Measurements from ENCODE around the gene SIMC1.

DNA sequence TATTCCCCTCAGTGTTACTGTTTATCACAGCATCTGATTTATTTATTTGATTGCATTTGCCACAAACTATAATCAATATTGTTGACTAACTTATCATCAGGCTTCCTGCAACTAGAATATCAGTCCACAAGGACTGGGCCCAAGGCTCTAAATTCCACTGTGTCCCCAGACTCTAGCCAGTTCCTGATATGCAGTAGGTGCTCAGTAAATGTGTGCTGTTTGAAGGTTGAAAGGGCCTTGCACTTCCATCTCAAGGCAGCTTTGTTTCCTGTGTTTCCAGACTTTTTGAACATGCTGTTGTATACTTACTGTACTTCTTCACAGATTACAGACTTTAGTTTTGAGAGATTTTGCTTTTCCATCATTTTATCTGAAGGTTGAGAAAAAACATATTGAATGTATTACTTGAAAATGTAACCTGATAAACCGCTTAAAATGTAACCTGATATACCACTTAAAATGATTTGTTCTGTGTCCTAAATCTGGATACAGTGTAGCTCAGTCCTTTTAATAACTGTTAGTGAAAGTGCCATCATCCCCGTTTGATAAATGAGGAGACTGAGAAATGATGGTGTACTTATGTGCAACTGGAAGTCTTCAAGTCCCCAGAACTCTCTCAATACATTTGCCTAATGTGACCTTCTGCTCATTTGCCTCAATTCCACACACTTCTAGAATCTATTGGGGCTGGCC is 104.7 kb downstream of the SIMC1 start:
- TF ChIP-seq, protein P1, sequence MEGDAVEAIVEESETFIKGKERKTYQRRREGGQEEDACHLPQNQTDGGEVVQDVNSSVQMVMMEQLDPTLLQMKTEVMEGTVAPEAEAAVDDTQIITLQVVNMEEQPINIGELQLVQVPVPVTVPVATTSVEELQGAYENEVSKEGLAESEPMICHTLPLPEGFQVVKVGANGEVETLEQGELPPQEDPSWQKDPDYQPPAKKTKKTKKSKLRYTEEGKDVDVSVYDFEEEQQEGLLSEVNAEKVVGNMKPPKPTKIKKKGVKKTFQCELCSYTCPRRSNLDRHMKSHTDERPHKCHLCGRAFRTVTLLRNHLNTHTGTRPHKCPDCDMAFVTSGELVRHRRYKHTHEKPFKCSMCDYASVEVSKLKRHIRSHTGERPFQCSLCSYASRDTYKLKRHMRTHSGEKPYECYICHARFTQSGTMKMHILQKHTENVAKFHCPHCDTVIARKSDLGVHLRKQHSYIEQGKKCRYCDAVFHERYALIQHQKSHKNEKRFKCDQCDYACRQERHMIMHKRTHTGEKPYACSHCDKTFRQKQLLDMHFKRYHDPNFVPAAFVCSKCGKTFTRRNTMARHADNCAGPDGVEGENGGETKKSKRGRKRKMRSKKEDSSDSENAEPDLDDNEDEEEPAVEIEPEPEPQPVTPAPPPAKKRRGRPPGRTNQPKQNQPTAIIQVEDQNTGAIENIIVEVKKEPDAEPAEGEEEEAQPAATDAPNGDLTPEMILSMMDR (IDR thresholded peaks at IDR 0.05) = no peak
- TF ChIP-seq, protein P2, sequence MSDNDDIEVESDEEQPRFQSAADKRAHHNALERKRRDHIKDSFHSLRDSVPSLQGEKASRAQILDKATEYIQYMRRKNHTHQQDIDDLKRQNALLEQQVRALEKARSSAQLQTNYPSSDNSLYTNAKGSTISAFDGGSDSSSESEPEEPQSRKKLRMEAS (CRISPR knock-in tag; IDR thresholded peaks at IDR 0.05) = no peak
- TF ChIP-seq ELF4 (CRISPR knock-in tag; IDR thresholded peaks at IDR 0.05; ENCODE audit: low read depth) (no peak), SP1 (CRISPR knock-in tag; conservative IDR thresholded peaks at IDR 0.05) (no peak), TEAD4 (CRISPR knock-in tag; IDR thresholded peaks at IDR 0.05) (no peak), ATF1 (CRISPR knock-in tag; IDR thresholded peaks at IDR 0.05) (no peak), ETV6 (CRISPR knock-in tag; IDR thresholded peaks at IDR 0.05) (no peak), TEAD1 (CRISPR knock-in tag; IDR thresholded peaks at IDR 0.05) (no peak)
- TF ChIP-seq, protein P3, sequence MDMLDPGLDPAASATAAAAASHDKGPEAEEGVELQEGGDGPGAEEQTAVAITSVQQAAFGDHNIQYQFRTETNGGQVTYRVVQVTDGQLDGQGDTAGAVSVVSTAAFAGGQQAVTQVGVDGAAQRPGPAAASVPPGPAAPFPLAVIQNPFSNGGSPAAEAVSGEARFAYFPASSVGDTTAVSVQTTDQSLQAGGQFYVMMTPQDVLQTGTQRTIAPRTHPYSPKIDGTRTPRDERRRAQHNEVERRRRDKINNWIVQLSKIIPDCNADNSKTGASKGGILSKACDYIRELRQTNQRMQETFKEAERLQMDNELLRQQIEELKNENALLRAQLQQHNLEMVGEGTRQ (CRISPR knock-in tag; IDR thresholded peaks at IDR 0.05) = no peak
- TF ChIP-seq, protein P4, sequence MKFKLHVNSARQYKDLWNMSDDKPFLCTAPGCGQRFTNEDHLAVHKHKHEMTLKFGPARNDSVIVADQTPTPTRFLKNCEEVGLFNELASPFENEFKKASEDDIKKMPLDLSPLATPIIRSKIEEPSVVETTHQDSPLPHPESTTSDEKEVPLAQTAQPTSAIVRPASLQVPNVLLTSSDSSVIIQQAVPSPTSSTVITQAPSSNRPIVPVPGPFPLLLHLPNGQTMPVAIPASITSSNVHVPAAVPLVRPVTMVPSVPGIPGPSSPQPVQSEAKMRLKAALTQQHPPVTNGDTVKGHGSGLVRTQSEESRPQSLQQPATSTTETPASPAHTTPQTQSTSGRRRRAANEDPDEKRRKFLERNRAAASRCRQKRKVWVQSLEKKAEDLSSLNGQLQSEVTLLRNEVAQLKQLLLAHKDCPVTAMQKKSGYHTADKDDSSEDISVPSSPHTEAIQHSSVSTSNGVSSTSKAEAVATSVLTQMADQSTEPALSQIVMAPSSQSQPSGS (CRISPR knock-in tag; IDR thresholded peaks at IDR 0.05; ENCODE audit: borderline replicate concordance, low read depth) = no peak
- TF ChIP-seq, protein P5, sequence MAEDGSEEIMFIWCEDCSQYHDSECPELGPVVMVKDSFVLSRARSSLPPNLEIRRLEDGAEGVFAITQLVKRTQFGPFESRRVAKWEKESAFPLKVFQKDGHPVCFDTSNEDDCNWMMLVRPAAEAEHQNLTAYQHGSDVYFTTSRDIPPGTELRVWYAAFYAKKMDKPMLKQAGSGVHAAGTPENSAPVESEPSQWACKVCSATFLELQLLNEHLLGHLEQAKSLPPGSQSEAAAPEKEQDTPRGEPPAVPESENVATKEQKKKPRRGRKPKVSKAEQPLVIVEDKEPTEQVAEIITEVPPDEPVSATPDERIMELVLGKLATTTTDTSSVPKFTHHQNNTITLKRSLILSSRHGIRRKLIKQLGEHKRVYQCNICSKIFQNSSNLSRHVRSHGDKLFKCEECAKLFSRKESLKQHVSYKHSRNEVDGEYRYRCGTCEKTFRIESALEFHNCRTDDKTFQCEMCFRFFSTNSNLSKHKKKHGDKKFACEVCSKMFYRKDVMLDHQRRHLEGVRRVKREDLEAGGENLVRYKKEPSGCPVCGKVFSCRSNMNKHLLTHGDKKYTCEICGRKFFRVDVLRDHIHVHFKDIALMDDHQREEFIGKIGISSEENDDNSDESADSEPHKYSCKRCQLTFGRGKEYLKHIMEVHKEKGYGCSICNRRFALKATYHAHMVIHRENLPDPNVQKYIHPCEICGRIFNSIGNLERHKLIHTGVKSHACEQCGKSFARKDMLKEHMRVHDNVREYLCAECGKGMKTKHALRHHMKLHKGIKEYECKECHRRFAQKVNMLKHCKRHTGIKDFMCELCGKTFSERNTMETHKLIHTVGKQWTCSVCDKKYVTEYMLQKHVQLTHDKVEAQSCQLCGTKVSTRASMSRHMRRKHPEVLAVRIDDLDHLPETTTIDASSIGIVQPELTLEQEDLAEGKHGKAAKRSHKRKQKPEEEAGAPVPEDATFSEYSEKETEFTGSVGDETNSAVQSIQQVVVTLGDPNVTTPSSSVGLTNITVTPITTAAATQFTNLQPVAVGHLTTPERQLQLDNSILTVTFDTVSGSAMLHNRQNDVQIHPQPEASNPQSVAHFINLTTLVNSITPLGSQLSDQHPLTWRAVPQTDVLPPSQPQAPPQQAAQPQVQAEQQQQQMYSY (CRISPR knock-in tag; IDR thresholded peaks at IDR 0.05) = no peak
